GM19468 (cell line): Measurements from ENCODE around the gene ZBTB32.
"Not testable (repeated sequence)": the region's sequence is repeated elsewhere in the genome, so short reads cannot be mapped to it uniquely, and the experiment has no call there.

ENCODE experiments used
- ATAC-seq: cut with Tn5 transposase; IDR thresholded peaks from one replicate; pipeline ENCODE4 v1.9.1; 2021; ENCODE audit warnings: mild to moderate bottlenecking, moderate library complexity, moderate number of reproducible peaks; ENCODE audit not compliant: unreplicated experiment; ENCODE audit errors: extremely low read depth

ZBTB32 gene

GRCh38 chr19:35704218-35704617 lies at the start of gene ZBTB32:
ZBTB32 (plus strand) TSS chr19:35704558; CDS start chr19:35714627, 10,069 bp downstream.
- no peak for ATAC-seq

GRCh38 chr19:35654828-35655227 lies 49.5 kb upstream of the ZBTB32 start:
- not testable (repeated sequence) for ATAC-seq

GRCh38 chr19:35655600-35655999 lies 48.8 kb upstream of the ZBTB32 start:
- no peak for ATAC-seq

GRCh38 chr19:35656700-35657099 lies 47.7 kb upstream of the ZBTB32 start:
- ATAC-seq = no peak

GRCh38 chr19:35657904-35658700 lies 46.3 kb upstream of the ZBTB32 start:
- ATAC-seq = no peak

GRCh38 chr19:35661995-35662340 lies 42.4 kb upstream of the ZBTB32 start:
- ATAC-seq = no peak

- no peak for ATAC-seq
These were observed 40.4 kb upstream of the ZBTB32 start for GRCh38 chr19:35663981-35664380.

- ATAC-seq = no peak
These were observed 39.2 kb upstream of the ZBTB32 start for GRCh38 chr19:35665157-35665556.

GRCh38 chr19:35665604-35666003 lies 38.8 kb upstream of the ZBTB32 start:
- ATAC-seq = no peak

GRCh38 chr19:35666251-35666913 lies 38.0 kb upstream of the ZBTB32 start, which contains the start of gene UPK1A:
UPK1A (plus strand) TSS chr19:35666517; CDS start chr19:35666813, 296 bp downstream.
- no peak for ATAC-seq

- ATAC-seq = no peak
These were observed 34.8 kb upstream of the ZBTB32 start for GRCh38 chr19:35669566-35669965.

- no peak for ATAC-seq
These were observed 34.4 kb upstream of the ZBTB32 start for GRCh38 chr19:35669974-35670373.

- ATAC-seq = no peak
These were observed 33.7 kb upstream of the ZBTB32 start for GRCh38 chr19:35670686-35671085.

GRCh38 chr19:35671818-35672217 lies 32.5 kb upstream of the ZBTB32 start:
- ATAC-seq = no peak

GRCh38 chr19:35673121-35673804 lies 31.1 kb upstream of the ZBTB32 start:
- ATAC-seq = no peak

GRCh38 chr19:35675589-35676140 lies 28.7 kb upstream of the ZBTB32 start:
- ATAC-seq = no peak

- no peak for ATAC-seq
These were observed 14.5 kb upstream of the ZBTB32 start for GRCh38 chr19:35689836-35690235.

- not testable (repeated sequence) for ATAC-seq
These were observed 13.3 kb upstream of the ZBTB32 start for GRCh38 chr19:35691106-35691505.

- no peak for ATAC-seq
These were observed 12.3 kb upstream of the ZBTB32 start for GRCh38 chr19:35692010-35692409.

- ATAC-seq = no peak
These were observed 10.9 kb upstream of the ZBTB32 start for GRCh38 chr19:35693422-35693821.
